BE2C (cell line): ENCODE data around the gene LAIR1.

Experiments
- DNase-seq: peaks from one replicate; pipeline ENCODE4 v3.0.0-alpha.2; 2020
- H3K27me3 ChIP-seq: fragments of 250-450 bp; sonication (Bioruptor Pico); 2 replicates; pipeline ENCODE4 v1.5.1; 2020; ENCODE audit warnings: mild to moderate bottlenecking
- H3K36me3 ChIP-seq: fragments of 250-450 bp; sonication (Bioruptor Pico); 2 replicates; pipeline ENCODE4 v1.5.1; 2020; ENCODE audit warnings: mild to moderate bottlenecking
- H3K4me1 ChIP-seq: fragments of 250-450 bp; sonication (Bioruptor Pico); 2 replicates; pipeline ENCODE4 v1.5.1; 2020
- H3K4me3 ChIP-seq: 2 replicates; pipeline ENCODE4 v1.5.1; 2011; ENCODE audit warnings: low read depth, low read length
- H3K9me3 ChIP-seq: fragments of 250-450 bp; sonication (Bioruptor Pico); 2 replicates; pipeline ENCODE4 v1.5.1; 2020
- CTCF ChIP-seq: IDR thresholded peaks from 2 replicates; pipeline ENCODE4 v1.5.1; 2012; ENCODE audit warnings: mild to moderate bottlenecking, low read depth, low read length

LAIR1 gene

DNA sequence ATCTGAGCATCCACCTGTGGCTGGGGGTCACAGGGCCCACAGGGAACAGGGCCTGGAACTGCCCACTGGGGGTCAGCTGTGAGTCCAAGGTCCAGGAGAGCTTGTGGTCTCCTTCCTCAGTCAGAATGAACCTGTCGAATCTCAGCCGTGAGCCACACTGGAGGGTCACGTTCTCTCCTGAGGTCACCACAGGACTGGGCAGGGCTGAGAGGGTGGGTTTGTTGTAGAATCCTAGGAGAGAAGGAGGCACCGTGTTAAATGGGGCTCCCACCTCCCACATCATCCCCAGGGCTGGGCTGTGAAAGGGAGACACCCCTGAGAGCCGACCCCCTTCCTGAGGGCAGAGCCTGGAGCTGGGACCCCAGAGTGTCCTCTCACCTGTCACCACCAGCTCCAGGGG is 53.2 kb downstream of the LAIR1 start:
- Histone ChIP-seq H3K9me3 (no peaks in the 10 kb centered on the region), H3K4me1 (no peaks in the 10 kb centered on the region), H3K36me3 (no peaks in the 10 kb centered on the region), H3K27me3 (peaks cover 17% of the 10 kb centered on the region), H3K4me3 (no peak overlapping the region)
- DNase-seq, result no peak
- TF ChIP-seq CTCF, result no peak

GRCh38 chr19:54310543-54310942 is 54.2 kb downstream of the LAIR1 start:
- Histone ChIP-seq H3K4me3 (no peak overlapping the region), H3K9me3 (no peaks in the 10 kb centered on the region), H3K27me3 (peaks cover 17% of the 10 kb centered on the region), H3K4me1 (no peaks in the 10 kb centered on the region), H3K36me3 (no peaks in the 10 kb centered on the region)
- no peak for TF ChIP-seq CTCF
- DNase-seq, result no peak

GRCh38 chr19:54309811-54310210 is 54.9 kb downstream of the LAIR1 start:
- no peaks in the 10 kb centered on the region for H3K9me3 ChIP-seq
- no peak overlapping the region for H3K4me3 ChIP-seq
- TF ChIP-seq CTCF, result no peak
- H3K36me3 ChIP-seq, result no peaks in the 10 kb centered on the region
- H3K4me1 ChIP-seq, result no peaks in the 10 kb centered on the region
- H3K27me3 ChIP-seq, result peaks cover 21% of the 10 kb centered on the region
- no peak for DNase-seq

DNA sequence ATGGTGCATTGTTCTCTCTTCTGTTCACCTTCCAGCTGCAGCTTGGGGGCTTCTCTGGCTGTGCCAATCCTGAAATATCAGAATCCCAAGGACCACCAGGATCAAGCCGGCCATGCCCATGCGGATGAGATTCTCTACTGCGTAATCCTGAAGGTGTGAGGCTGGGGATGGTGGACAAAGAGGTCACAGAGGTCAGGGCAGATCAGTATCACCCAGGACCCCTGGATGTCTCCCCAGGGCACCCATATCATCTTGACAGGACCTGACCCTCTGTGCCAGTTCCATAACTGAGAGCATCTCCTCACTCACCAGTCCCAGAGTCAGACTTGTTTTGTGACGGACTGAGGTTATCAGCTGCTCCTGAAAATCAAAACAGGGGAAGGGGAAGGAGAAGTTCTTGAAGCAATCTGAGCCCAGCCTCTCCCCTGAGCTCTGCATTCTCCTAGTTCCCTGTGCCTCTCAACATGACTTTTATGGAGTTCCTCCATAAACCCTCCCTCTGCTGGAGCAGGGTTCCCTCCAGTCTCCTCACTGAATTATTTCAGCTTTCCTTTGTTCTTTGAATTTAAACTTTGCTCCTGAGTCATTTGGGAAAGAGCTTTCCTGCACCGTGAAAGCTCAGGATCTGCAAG is 57.2 kb downstream of the LAIR1 start:
- Histone ChIP-seq H3K4me3 (no peak overlapping the region), H3K9me3 (no peaks in the 10 kb centered on the region), H3K4me1 (no peaks in the 10 kb centered on the region), H3K27me3 (peaks cover 26% of the 10 kb centered on the region), H3K36me3 (no peaks in the 10 kb centered on the region)
- TF ChIP-seq CTCF, result no peak
- no peak for DNase-seq

DNA sequence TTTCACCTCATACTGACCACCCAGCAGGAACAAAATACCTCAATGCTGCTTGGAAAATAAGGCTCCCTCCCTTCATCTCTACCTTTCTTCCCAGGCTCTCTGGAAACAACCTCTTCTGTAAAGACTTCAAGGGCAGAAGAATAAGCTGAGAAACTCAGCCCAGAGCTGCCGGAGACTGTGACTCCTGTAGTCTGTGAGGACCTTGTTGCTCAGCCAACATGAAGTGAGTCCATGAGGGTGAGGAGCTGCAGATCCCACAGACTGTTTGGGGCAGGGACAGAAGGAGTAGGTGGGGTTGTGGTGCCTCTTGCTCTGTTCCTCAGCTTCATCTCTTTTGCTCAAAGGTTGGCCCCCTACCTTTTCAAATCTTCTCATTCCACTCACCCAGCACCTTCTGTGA is 59.6 kb downstream of the LAIR1 start:
- no peaks in the 10 kb centered on the region for H3K4me1 ChIP-seq
- no peak overlapping the region for H3K4me3 ChIP-seq
- no peaks in the 10 kb centered on the region for H3K36me3 ChIP-seq
- no peak for TF ChIP-seq CTCF
- no peaks in the 10 kb centered on the region for H3K9me3 ChIP-seq
- no peak for DNase-seq
- H3K27me3 ChIP-seq, result peaks cover 41% of the 10 kb centered on the region

- Histone ChIP-seq H3K27me3 (peaks cover 45% of the 10 kb centered on the region), H3K36me3 (no peaks in the 10 kb centered on the region), H3K4me1 (no peaks in the 10 kb centered on the region), H3K9me3 (no peaks in the 10 kb centered on the region), H3K4me3 (no peak overlapping the region)
- no peak for DNase-seq
- TF ChIP-seq CTCF, result no peak
Observed at GRCh38 chr19:54302257-54302656, 62.5 kb downstream of the LAIR1 start.
